ENCODE data around the gene USP33.

- TF ChIP-seq POLR2A (IDR thresholded peaks at IDR 0.05; ENCODE audit: low read depth, low read length) (no peak), POLR2AphosphoS5 (IDR thresholded peaks at IDR 0.05; ENCODE audit: low read depth, low read length) (no peak), TAF1 (IDR thresholded peaks at IDR 0.05; ENCODE audit: low read depth, low read length) (no peak), PAX5 (IDR thresholded peaks at IDR 0.05; ENCODE audit: insufficient read depth, low read length, severe bottlenecking) (no peak), POU2F2 (IDR thresholded peaks at IDR 0.05; ENCODE audit: low read depth, low read length) (no peak), SPI1 (IDR thresholded peaks at IDR 0.05; ENCODE audit: low read depth, low read length) (no peak)
Measured at GRCh38 chr1:77744576-77744975, 15.1 kb downstream of the USP33 start.
